Right atrium auricular region (tissue), 2 donors: ENCODE data around the gene TSPAN32. TPM values are rescaled to one million over a fixed set of nuclear protein-coding genes. Genes with fewer than 3 reads are reported as not detected.
A peak's percentile ranks its signal among the peaks of the same experiment; 100 is the strongest.

Experiments
- DNase-seq: peaks from one replicate; pipeline ENCODE4 v3.0.0-alpha.2; 2019; ENCODE audit warnings: low spot score
- H3K27ac ChIP-seq, 2 donors: fragments of 200-600 bp; sonication (generic); 1 replicate in 1 of 2; 2 replicates in 1 of 2; pipeline ENCODE4 v1.5.1; 2016 to 2019
- H3K27me3 ChIP-seq, 2 donors: fragments of 200-600 bp; sonication (generic); one replicate each; pipeline versions ENCODE4 v1.5.1 to v1.6.0; 2017 to 2019
- H3K36me3 ChIP-seq: fragments of 200-600 bp; sonication (generic); one replicate; pipeline ENCODE4 v1.5.1; 2016
- H3K4me1 ChIP-seq, 2 donors: fragments of 200-600 bp; sonication (generic); one replicate each; pipeline versions ENCODE4 v1.5.1 to v1.6.0; 2017 to 2019
- H3K4me3 ChIP-seq, 2 donors: fragments of 200-600 bp; sonication (generic); 1 replicate in 1 of 2; 2 replicates in 1 of 2; pipeline ENCODE4 v1.5.1; 2017 to 2019; ENCODE audit warnings: mild to moderate bottlenecking in 1 of 2, moderate library complexity in 1 of 2
- H3K9me3 ChIP-seq, 2 donors: fragments of 200-600 bp; sonication (generic); one replicate each; pipeline ENCODE4 v1.5.1; 2019
- total RNA-seq, 2 donors: library from RNA; depleted of rRNA; stranded (reverse); fragments of >200 nt; gene quantifications; one replicate each; pipeline ENCODE4 v1.1.0, GENCODE V29; 2016
- TF ChIP-seq, protein P1 (sequence below), 2 donors: fragments of 200-600 bp; sonication (generic); IDR thresholded peaks; one replicate each; pipeline ENCODE4 v1.5.1; 2019; ENCODE audit warnings: antibody characterized with exemption in 2 of 2

TSPAN32 gene
- total RNA-seq, 2 donors from 2014 or later, result 2.6 to 15.2 TPM

DNA sequence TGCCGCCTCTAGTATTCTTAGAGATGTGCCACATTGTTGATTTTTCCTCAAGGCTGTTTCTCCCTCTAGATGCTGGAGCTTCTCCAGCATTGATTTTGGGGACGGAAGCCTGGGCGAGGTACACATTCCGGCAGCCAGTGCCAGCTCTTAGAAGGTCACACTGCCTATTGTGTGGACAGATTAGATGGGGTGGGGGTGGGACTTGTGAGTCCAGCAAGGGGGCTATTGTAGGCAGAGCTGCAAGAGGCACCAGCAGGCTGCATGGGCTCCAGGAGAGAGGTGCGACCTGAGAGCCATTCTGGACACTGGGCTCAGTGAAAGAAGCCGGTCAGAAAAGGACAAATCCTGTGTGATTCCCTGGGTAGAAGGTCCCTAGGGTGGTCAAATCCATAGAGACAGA lies 12.5 kb upstream of the TSPAN32 start:
- peak; percentile 36 for DNase-seq
- Histone ChIP-seq H3K36me3 (no peaks in the 10 kb centered on the region), H3K4me3 (no peak overlapping the region), H3K4me1 (peaks cover 0 to 9% of the 10 kb centered on the region in 2 donors), H3K27ac (no peak overlapping the region), H3K27me3 (no peaks in the 10 kb centered on the region), H3K9me3 (no peaks in the 10 kb centered on the region)
- TF ChIP-seq, protein P1, sequence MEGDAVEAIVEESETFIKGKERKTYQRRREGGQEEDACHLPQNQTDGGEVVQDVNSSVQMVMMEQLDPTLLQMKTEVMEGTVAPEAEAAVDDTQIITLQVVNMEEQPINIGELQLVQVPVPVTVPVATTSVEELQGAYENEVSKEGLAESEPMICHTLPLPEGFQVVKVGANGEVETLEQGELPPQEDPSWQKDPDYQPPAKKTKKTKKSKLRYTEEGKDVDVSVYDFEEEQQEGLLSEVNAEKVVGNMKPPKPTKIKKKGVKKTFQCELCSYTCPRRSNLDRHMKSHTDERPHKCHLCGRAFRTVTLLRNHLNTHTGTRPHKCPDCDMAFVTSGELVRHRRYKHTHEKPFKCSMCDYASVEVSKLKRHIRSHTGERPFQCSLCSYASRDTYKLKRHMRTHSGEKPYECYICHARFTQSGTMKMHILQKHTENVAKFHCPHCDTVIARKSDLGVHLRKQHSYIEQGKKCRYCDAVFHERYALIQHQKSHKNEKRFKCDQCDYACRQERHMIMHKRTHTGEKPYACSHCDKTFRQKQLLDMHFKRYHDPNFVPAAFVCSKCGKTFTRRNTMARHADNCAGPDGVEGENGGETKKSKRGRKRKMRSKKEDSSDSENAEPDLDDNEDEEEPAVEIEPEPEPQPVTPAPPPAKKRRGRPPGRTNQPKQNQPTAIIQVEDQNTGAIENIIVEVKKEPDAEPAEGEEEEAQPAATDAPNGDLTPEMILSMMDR (IDR thresholded peaks at IDR 0.05), result no peak

DNA sequence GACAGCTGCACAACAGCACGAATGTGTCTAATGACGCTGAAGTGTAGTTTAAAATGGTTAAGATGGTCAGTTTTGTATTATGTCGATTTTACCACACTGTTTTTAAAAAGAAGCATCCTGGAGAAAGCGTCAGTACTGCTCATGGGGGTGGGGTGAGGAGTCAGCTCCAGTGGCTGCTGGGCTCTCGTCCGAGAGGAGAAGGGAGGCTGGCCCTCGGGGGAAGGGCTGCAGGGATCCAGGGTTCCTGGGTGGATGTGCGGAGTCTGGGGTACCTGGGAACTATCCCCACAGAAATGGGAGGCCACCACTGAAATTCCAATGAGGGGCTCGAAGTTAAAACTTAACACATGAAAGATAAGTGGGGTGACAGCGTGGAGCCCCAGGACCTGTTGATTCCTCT lies 12.0 kb upstream of the TSPAN32 start:
- peaks cover 0 to 9% of the 10 kb centered on the region in 2 donors for H3K4me1 ChIP-seq
- no peaks in the 10 kb centered on the region for H3K36me3 ChIP-seq
- no peaks in the 10 kb centered on the region for H3K9me3 ChIP-seq
- peak; percentile 42 for DNase-seq
- H3K4me3 ChIP-seq, result no peak overlapping the region
- H3K27me3 ChIP-seq, result no peaks in the 10 kb centered on the region
- H3K27ac ChIP-seq, result no peak overlapping the region
- TF ChIP-seq, protein P1 (IDR thresholded peaks at IDR 0.05), result no peak

DNA sequence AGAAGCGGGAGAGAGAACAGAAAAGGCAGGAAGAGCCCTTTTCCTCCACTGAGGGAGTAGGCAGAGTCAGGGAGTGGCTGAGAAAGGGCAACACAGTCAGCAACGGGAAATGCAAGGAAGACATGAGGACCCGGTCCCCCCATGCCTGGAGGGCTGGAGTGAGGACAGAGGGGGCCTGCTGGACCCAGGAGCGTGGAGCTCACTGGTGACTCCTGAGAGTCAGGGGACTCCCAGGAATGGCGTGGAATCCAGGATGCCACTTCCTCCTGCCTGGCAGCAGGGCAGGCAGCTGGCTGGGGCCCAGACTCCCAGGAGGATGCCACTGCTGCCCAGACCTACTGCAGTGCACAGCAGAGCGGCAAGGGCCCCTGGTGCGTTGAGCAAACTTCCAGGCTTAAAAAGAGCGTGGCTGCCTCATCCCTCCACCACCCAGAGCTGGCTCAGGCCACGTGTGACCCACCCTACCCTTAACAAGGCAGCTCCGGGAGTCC lies 11.4 kb upstream of the TSPAN32 start:
- TF ChIP-seq, protein P1 (IDR thresholded peaks at IDR 0.05), result no peak
- peak; percentile 54 for DNase-seq
- peaks cover 0 to 9% of the 10 kb centered on the region in 2 donors for H3K4me1 ChIP-seq
- H3K36me3 ChIP-seq, result no peaks in the 10 kb centered on the region
- no peaks in the 10 kb centered on the region for H3K27me3 ChIP-seq
- no peak overlapping the region for H3K27ac ChIP-seq
- H3K4me3 ChIP-seq, result no peak overlapping the region
- H3K9me3 ChIP-seq, result no peaks in the 10 kb centered on the region

DNA sequence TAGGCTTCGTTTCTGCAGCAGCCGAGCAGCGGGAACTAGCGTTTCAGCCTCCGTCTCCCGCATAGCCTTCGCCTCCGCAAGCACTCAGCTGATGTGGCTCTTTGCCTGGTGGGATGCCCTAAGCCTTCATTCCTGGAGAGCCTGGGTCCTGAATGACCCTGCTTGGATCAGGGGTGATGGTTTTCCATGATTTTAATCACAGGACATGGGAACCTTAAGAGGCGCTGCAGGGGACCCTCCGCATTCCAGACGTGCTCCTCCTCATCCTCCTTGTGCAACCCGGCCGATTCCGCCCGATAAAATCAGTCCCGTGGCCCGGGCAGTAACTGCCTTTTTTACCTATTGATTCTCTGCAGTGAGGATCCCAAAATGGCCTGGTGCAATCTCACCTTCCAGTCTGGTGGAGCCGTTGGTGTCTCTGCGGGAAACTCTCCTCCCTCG lies 8.3 kb upstream of the TSPAN32 start:
- Histone ChIP-seq H3K4me1 (peaks cover 0 to 9% of the 10 kb centered on the region in 2 donors), H3K36me3 (no peaks in the 10 kb centered on the region), H3K27me3 (no peaks in the 10 kb centered on the region), H3K4me3 (no peak overlapping the region), H3K27ac (no peak overlapping the region), H3K9me3 (no peaks in the 10 kb centered on the region)
- TF ChIP-seq, protein P1 (IDR thresholded peaks at IDR 0.05), result no peak
- peak; percentile 55 for DNase-seq

DNA sequence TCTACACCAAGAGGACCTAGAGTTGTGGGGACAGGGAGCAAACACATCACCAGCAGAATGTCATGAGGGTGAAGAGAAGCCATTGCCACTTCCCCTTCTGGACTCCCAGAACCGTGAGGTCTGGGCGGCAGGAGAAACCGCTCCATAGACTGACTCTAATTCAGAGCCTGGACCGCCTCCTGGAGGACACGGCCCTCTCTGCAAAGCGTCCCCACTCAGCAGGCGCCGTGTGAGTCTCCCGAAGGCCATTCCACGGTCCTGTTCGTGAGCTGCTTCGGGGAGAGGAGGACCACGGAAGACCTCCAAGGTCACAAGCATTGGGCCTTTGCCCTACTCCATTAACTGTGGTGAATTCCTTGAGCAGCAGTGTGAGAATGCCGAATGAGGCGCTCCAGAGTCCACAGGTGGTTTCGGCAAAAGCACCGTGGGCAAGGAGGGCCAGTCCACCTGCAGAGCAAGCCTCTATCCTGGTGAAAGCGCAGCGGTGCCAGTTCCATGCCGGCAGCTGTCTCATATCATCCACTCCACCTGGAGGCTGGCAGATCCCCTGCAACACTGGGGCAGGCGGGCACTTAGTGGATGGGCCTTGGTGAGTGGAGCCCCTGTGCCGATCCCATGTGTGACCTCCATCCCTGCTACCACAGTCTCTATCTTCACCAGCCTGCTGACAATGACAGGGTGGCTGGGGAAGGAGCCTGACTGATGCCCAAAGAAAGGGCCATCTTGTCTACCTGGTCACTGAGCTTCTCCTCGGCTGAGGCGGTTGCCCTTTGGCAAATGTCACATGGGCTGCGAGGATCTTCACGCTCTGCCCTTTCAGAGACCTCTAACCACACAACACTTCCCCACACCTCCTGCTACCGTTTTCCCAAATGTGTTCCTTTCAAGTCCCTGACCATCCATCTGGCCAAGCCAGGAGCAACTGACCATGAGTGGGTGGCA lies 7.6 kb upstream of the TSPAN32 start:
- Histone ChIP-seq H3K9me3 (no peaks in the 10 kb centered on the region), H3K27me3 (no peaks in the 10 kb centered on the region), H3K36me3 (no peaks in the 10 kb centered on the region), H3K4me3 (no peak overlapping the region), H3K4me1 (peaks cover 0 to 12% of the 10 kb centered on the region in 2 donors), H3K27ac (no peak overlapping the region)
- TF ChIP-seq, protein P1 (IDR thresholded peaks at IDR 0.05), result no peak
- DNase-seq, result peak; percentile 54
